Measurements from ENCODE around the gene FBN1.

DNA sequence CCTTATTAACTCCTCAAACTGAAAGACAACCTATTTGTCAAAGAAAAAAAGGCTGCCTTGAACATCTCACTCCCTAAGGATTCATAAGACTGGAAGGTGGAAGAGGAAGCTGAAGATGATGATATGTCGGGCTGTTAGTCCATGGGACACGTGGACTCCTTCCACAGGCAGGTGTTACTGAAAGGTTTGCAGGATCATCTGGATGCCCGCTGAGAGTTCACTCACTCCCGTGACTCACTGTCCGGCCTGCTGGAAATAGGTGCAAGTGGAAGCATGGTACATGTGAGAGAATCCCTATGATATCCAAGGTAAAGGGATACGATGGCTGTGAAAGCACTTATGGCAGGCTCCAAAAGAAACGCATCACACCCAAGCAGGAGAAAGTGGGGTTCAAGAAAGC is 33.3 kb upstream of the FBN1 start:
- TF ChIP-seq POLR2A (IDR thresholded peaks at IDR 0.05; ENCODE audit: low read length) (no peak), GATA1 (IDR thresholded peaks at IDR 0.05; ENCODE audit: low read depth, low read length) (no peak)
